IMR-90 (cell line): Measurements from ENCODE around the gene PGF.

Experiments
- CTCF ChIP-seq: conservative IDR thresholded peaks from 2 replicates; pipeline ENCODE4 v1.5.1; 2012; ENCODE audit warnings: mild to moderate bottlenecking, low read depth, low read length, improper control_type of control experiment
- POLR2A ChIP-seq: IDR thresholded peaks from 2 replicates; pipeline ENCODE4 v1.6.1; 2012; ENCODE audit warnings: mild to moderate bottlenecking, low read depth, low read length
- RAD21 ChIP-seq: IDR thresholded peaks from 2 replicates; pipeline ENCODE4 v1.6.1; 2012; ENCODE audit warnings: low read length, improper control_type of control experiment

- no peak for TF ChIP-seq RAD21
- no peak for TF ChIP-seq POLR2A
- no peak for TF ChIP-seq CTCF
Observed at GRCh38 chr14:74920281-74920680, 35.1 kb downstream of the PGF start.
